Adrenal gland (tissue), 12 donors: ENCODE data around the gene PSTPIP2. TPM values are rescaled to one million over a fixed set of nuclear protein-coding genes. Genes with fewer than 3 reads are reported as not detected.

Experiments used
- DNase-seq, 7 donors: peaks; one replicate each; pipeline ENCODE4 v3.0.0-alpha.2; 2019 to 2020
- H3K27ac ChIP-seq, 5 donors: fragments of 200-600 bp; sonication (generic) in 4 of 5; 1 replicate in 3 of 5; 2 replicates in 2 of 5; pipeline versions ENCODE4 v1.5.1 to v1.8.0; 2016 to 2020; ENCODE audit warnings: mild to moderate bottlenecking in 1 of 5
- H3K27me3 ChIP-seq: fragments of 200-600 bp; 2 replicates; pipeline ENCODE4 v1.8.0; 2021
- H3K36me3 ChIP-seq, 2 donors: fragments of 200-600 bp; replicated peaks in 1 of 2; 1 replicate in 1 of 2; 2 replicates in 1 of 2; pipeline versions ENCODE4 v1.5.1 to v1.8.0; 2018 to 2022
- H3K4me1 ChIP-seq, 2 donors: fragments of 200-600 bp; replicated peaks in 1 of 2; 1 replicate in 1 of 2; 2 replicates in 1 of 2; pipeline versions ENCODE4 v1.5.1 to v1.8.0; 2018 to 2021
- H3K4me3 ChIP-seq, 4 donors: fragments of 200-600 bp; sonication (generic) in 3 of 4; one replicate each; pipeline ENCODE4 v1.5.1; 2016 to 2018
- H3K9me3 ChIP-seq, 3 donors: fragments of 200-600 bp; sonication (generic) in 1 of 3; replicated peaks in 1 of 3; 1 replicate in 2 of 3; 2 replicates in 1 of 3; pipeline versions ENCODE4 v1.5.1 to v1.8.0; 2016 to 2021
- POLR2A ChIP-seq, 2 donors: fragments of 450-650 bp; IDR thresholded peaks; one replicate each; pipeline ENCODE4 v1.6.1; 2017; ENCODE audit warnings: antibody characterized with exemption in 2 of 2, mild to moderate bottlenecking in 2 of 2, moderate library complexity in 1 of 2
- WGBS, 4 donors: extraction: QIAGEN DNeasy Blood & Tissue Kit in 2 of 4; methylation state at CpG; one replicate each; pipeline versions ENCODE4 v1.1.5 to v1.1.7; 2013 to 2017; 5-methylcytosine and 5-hydroxymethylcytosine counted together
- intact Hi-C, 2 donors: fragments of 100-400 bp; cut with DNase I; formaldehyde crosslinking; loops; one replicate each; pipeline versions ENCODE4 v1.14.1 to v1.15.0; 2022 to 2023
- polyA plus RNA-seq, 3 donors: library from polyadenylated mRNA; stranded (reverse); fragments of 200-250 nt in 2 of 3; fragments of 350-450 nt in 1 of 3; fragmentation: Illumina TruSeq in 1 of 3; extraction: RNeasy Lipid Tissue Mini Kit (QIAGEN cat#74804) in 1 of 3; gene quantifications; one replicate each; pipeline ENCODE4 v1.2.3, GENCODE V29; 2013 to 2014
- total RNA-seq, 9 donors: library from RNA; depleted of rRNA in 4 of 9; stranded (reverse); fragments of >200 nt in 4 of 9; fragments of 120-200 nt in 1 of 9; fragmentation: NEBNext Ultra II Directional in 1 of 9; extraction: Animal tissue kit (Norgen Biotek cat#: 25700) in 1 of 9; gene quantifications; one replicate each; pipeline versions ENCODE4 v1.1.0 to v1.2.4, GENCODE V29; 2013 to 2023
- TF ChIP-seq, protein P1 (sequence below), 6 experiments: fragments of 450-650 bp in 4 of 6; fragments of 200-600 bp in 2 of 6; sonication (generic) in 1 of 6; IDR thresholded peaks; 1 replicate in 5 of 6; 2 replicates in 1 of 6; pipeline versions ENCODE4 v1.5.1 to v1.8.0; 2016 to 2021; ENCODE audit warnings: antibody characterized with exemption in 6 of 6, mild to moderate bottlenecking in 2 of 6, moderate library complexity in 1 of 6
- donor health status: healthy with polysubstance abuse.
- donor health status: Bipolar disorder and iron deficiency.
- donor health status: DM: yes; HTN: yes; CAD: no.
- donor health status: DM: no; HTN: no; CAD: no.
- donor health status: DM: no; HTN: no; CAD: no.
- donor health status: DM: yes; HTN: yes; CAD: no.

The PSTPIP2 gene
- total and polyA plus RNA-seq, 12 donors, result 5.3 to 17.8 (median 8.4) TPM

DNA sequence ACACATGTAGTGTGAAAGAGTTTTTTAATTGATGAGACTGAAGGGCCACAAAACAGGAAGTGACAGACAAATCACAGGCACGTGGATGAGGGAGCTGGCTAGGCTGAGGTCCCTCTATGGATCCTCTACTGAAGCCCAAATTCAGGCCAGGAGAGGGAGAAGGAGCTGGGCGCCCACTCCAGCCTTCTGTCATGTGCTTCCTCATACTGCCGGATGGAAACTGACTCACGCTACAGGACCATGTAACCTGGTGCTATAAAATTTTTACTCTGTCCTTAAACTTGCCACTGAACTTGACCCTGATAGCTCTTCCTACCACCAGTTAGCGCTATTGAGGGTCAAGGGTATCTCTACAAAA lies 31.3 kb downstream of the PSTPIP2 start:
- no peak for TF ChIP-seq POLR2A (IDR thresholded peaks at IDR 0.05)
- TF ChIP-seq, protein P1, sequence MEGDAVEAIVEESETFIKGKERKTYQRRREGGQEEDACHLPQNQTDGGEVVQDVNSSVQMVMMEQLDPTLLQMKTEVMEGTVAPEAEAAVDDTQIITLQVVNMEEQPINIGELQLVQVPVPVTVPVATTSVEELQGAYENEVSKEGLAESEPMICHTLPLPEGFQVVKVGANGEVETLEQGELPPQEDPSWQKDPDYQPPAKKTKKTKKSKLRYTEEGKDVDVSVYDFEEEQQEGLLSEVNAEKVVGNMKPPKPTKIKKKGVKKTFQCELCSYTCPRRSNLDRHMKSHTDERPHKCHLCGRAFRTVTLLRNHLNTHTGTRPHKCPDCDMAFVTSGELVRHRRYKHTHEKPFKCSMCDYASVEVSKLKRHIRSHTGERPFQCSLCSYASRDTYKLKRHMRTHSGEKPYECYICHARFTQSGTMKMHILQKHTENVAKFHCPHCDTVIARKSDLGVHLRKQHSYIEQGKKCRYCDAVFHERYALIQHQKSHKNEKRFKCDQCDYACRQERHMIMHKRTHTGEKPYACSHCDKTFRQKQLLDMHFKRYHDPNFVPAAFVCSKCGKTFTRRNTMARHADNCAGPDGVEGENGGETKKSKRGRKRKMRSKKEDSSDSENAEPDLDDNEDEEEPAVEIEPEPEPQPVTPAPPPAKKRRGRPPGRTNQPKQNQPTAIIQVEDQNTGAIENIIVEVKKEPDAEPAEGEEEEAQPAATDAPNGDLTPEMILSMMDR (IDR thresholded peaks at IDR 0.05), result no peak
- no peak overlapping the region for H3K27ac ChIP-seq
- H3K4me1 ChIP-seq, result peaks cover 0 to 9% of the 10 kb centered on the region in 2 donors
- intact Hi-C loops, result no loop called here
- H3K4me3 ChIP-seq, result no peak overlapping the region
- DNase-seq, result no peak
- no peaks in the 10 kb centered on the region for H3K36me3 ChIP-seq
- no peaks in the 10 kb centered on the region for H3K9me3 ChIP-seq
- H3K27me3 ChIP-seq, result no peaks in the 10 kb centered on the region
- 61 to 69% (median 64%) methylated on average over 5 of the region's 5 CpGs for WGBS, 4 donors

GRCh38 chr18:46040033-46040746 lies 31.9 kb downstream of the PSTPIP2 start:
- no peak overlapping the region for H3K4me3 ChIP-seq
- TF ChIP-seq POLR2A (IDR thresholded peaks at IDR 0.05), result no peak
- TF ChIP-seq, protein P1 (IDR thresholded peaks at IDR 0.05), result no peak
- H3K36me3 ChIP-seq, result no peaks in the 10 kb centered on the region
- H3K9me3 ChIP-seq, result no peaks in the 10 kb centered on the region
- 54 to 69% (median 62%) methylated on average over 5 of the region's 5 CpGs for WGBS, 4 donors
- peak in 4 of 7 donors; percentile 33 to 51 (median 43) for DNase-seq
- peaks cover 0 to 9% of the 10 kb centered on the region in 2 donors for H3K4me1 ChIP-seq
- H3K27ac ChIP-seq, result no peak overlapping the region
- no peaks in the 10 kb centered on the region for H3K27me3 ChIP-seq
- intact Hi-C loops, result no loop called here

DNA sequence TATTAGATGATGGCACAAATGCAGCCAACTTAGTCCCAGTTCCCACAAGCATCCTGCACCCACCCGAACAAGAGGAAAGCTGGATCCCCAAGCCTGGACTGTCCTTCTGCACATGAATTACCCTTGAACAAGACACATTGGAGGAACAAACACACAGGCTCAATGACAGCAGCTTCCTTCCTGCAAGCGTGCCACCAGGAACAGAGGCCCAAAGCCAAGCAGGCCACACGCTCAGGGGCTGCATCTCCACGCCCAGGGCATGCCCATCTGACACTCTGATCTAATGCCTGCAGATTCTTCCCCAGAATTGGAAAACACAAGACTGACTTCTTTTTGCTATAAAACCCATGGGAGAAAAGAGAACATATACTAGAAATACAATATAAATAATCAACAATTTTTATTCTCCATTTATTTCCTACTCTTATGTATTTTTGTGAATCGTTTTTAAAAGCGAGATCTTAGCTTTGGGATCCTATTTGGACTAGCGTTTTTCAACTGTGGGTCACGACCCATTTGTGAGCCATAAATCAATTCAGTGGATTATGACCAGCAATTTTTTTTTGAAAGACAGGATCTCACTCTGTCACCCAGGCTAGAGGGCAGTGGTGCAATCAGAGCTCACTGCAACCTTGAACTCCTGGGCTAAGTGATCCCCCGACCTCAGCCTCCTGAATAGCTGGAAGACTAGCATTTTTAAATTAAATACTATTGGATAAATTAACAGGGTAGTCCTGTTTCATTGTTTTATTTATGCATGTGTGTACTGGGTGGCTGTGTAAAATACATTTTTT lies 34.4 kb downstream of the PSTPIP2 start:
- Histone ChIP-seq H3K27ac (no peak overlapping the region), H3K4me1 (peaks cover 0 to 9% of the 10 kb centered on the region in 2 donors), H3K36me3 (no peaks in the 10 kb centered on the region), H3K27me3 (no peaks in the 10 kb centered on the region), H3K9me3 (no peaks in the 10 kb centered on the region), H3K4me3 (no peak overlapping the region)
- intact Hi-C loops, result no loop called here
- 56 to 66% (median 63%) methylated on average over 9 of the region's 9 CpGs for WGBS, 4 donors
- no peak for DNase-seq
- TF ChIP-seq POLR2A (IDR thresholded peaks at IDR 0.05), result no peak
- TF ChIP-seq, protein P1 (IDR thresholded peaks at IDR 0.05), result no peak
